Measurements from ENCODE around the gene ABI3BP.
A peak's percentile ranks its signal among the peaks of the same experiment; 100 is the strongest.

Gene ABI3BP

GRCh38 chr3:100912976-100913545 lies 80.2 kb downstream of the ABI3BP start:
- DNase-seq (ENCODE audit: low read depth), result no peak
- H3K4me3 ChIP-seq (ENCODE audit: control insufficient read depth, low read depth, low read length), result no peak overlapping the region
- no peak for TF ChIP-seq CTCF (IDR thresholded peaks at IDR 0.05; ENCODE audit: control insufficient read depth, insufficient read depth, low read depth, low read length, missing control alignments)

- no peak for TF ChIP-seq CTCF (IDR thresholded peaks at IDR 0.05; ENCODE audit: control insufficient read depth, insufficient read depth, low read depth, low read length, missing control alignments)
- H3K4me3 ChIP-seq (ENCODE audit: control insufficient read depth, low read depth, low read length), result no peak overlapping the region
- DNase-seq (ENCODE audit: low read depth), result no peak
Measured at GRCh38 chr3:100912571-100912970, 80.7 kb downstream of the ABI3BP start.

GRCh38 chr3:100911956-100912355 lies 81.3 kb downstream of the ABI3BP start:
- no peak overlapping the region for H3K4me3 ChIP-seq (ENCODE audit: control insufficient read depth, low read depth, low read length)
- DNase-seq (ENCODE audit: low read depth), result no peak
- no peak for TF ChIP-seq CTCF (IDR thresholded peaks at IDR 0.05; ENCODE audit: control insufficient read depth, insufficient read depth, low read depth, low read length, missing control alignments)

- H3K4me3 ChIP-seq (ENCODE audit: control insufficient read depth, low read depth, low read length), result no peak overlapping the region
- TF ChIP-seq CTCF (IDR thresholded peaks at IDR 0.05; ENCODE audit: control insufficient read depth, insufficient read depth, low read depth, low read length, missing control alignments), result no peak
- no peak for DNase-seq (ENCODE audit: low read depth)
Measured at GRCh38 chr3:100910986-100911385, 82.2 kb downstream of the ABI3BP start.

- no peak for TF ChIP-seq CTCF (IDR thresholded peaks at IDR 0.05; ENCODE audit: control insufficient read depth, insufficient read depth, low read depth, low read length, missing control alignments)
- H3K4me3 ChIP-seq (ENCODE audit: control insufficient read depth, low read depth, low read length), result no peak overlapping the region
- DNase-seq (ENCODE audit: low read depth), result peak; percentile 74
Measured at GRCh38 chr3:100902572-100902971, 90.6 kb downstream of the ABI3BP start.

- TF ChIP-seq CTCF (IDR thresholded peaks at IDR 0.05; ENCODE audit: control insufficient read depth, insufficient read depth, low read depth, low read length, missing control alignments), result no peak
- no peak for DNase-seq (ENCODE audit: low read depth)
- H3K4me3 ChIP-seq (ENCODE audit: control insufficient read depth, low read depth, low read length), result no peak overlapping the region
Measured at GRCh38 chr3:100900671-100901335, 92.4 kb downstream of the ABI3BP start.
